GM19351 (cell line): Measurements from ENCODE around the gene ZNF646.

ENCODE experiments used
- ATAC-seq: cut with Tn5 transposase; IDR thresholded peaks from one replicate; pipeline ENCODE4 v1.9.1; 2021; ENCODE audit warnings: mild to moderate bottlenecking, moderate library complexity; ENCODE audit not compliant: unreplicated experiment

Gene ZNF646, protein sequence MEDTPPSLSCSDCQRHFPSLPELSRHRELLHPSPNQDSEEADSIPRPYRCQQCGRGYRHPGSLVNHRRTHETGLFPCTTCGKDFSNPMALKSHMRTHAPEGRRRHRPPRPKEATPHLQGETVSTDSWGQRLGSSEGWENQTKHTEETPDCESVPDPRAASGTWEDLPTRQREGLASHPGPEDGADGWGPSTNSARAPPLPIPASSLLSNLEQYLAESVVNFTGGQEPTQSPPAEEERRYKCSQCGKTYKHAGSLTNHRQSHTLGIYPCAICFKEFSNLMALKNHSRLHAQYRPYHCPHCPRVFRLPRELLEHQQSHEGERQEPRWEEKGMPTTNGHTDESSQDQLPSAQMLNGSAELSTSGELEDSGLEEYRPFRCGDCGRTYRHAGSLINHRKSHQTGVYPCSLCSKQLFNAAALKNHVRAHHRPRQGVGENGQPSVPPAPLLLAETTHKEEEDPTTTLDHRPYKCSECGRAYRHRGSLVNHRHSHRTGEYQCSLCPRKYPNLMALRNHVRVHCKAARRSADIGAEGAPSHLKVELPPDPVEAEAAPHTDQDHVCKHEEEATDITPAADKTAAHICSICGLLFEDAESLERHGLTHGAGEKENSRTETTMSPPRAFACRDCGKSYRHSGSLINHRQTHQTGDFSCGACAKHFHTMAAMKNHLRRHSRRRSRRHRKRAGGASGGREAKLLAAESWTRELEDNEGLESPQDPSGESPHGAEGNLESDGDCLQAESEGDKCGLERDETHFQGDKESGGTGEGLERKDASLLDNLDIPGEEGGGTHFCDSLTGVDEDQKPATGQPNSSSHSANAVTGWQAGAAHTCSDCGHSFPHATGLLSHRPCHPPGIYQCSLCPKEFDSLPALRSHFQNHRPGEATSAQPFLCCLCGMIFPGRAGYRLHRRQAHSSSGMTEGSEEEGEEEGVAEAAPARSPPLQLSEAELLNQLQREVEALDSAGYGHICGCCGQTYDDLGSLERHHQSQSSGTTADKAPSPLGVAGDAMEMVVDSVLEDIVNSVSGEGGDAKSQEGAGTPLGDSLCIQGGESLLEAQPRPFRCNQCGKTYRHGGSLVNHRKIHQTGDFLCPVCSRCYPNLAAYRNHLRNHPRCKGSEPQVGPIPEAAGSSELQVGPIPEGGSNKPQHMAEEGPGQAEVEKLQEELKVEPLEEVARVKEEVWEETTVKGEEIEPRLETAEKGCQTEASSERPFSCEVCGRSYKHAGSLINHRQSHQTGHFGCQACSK (N-terminal part only)

DNA sequence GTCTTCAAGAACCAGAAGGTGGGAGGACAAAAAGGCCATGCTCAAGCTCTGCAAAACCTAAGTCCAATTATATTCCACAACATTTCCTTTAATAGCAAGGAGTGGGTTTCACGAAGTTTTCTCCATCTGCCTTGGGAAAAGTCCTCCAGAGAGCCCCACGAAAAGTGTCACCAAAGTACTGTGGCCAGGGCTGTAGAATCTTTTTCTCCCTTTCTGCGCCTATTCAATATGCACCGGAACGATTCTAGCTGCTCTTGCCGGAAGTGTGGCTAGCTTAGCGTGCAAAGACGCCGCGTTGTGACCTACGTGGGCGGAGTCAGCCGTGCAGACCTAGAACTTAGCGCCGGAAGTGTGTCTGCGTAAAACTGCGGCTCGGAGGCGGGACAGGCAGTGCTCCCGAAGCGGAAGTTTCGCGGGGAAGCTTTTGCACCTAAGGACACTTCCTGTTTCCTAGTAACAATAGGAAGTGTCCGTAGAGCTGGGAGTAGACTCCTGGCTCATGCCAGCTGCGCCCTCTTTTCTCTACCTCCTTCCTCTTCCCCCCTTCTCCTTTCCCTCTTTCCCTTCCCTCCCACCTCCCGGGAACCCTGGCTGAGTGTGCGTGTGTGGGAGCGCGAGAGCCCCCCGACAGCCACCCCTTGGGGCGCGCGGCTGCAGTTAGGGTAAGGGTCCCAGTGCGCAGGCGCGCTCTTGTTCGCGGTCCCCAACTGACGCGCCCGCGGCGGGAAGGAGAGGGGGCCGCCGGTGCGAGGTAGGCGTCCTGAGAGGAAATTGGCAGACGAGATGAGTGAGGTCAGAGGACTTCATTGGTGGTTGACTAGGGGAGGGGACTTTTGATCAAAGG is at the start of gene ZNF646, which contains the start of gene ZNF668:
Gene ZNF646, plus strand, starts transcription at position 453 of the 844 bp plus-strand sequence. CDS start 1,903 bp downstream, outside the sequence.
Gene ZNF668, minus strand, starts transcription at position 271 of the 844 bp plus-strand sequence. CDS start 9,781 bp downstream, outside the sequence.
- peak; percentile 72 for ATAC-seq

DNA sequence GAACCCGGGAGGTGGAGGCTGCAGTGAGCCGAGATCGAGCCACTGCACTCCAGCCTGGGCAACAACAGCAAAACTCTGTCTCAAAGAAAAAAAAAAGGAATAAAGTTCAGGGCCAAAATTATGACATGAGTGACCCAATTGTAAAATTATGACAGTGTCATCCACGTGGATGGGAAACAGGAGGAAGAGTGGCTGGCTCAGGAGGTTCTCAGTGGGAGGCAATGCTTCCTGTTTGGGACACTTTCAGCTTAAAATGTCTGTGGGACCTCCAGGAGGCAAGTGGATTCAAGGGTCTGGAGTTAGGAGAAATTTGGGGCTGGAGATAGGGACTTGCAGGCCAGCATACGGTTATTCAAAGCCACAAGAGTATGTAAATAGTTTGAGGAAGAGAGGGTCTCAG is 48.9 kb upstream of the ZNF646 start:
- no peak for ATAC-seq

DNA sequence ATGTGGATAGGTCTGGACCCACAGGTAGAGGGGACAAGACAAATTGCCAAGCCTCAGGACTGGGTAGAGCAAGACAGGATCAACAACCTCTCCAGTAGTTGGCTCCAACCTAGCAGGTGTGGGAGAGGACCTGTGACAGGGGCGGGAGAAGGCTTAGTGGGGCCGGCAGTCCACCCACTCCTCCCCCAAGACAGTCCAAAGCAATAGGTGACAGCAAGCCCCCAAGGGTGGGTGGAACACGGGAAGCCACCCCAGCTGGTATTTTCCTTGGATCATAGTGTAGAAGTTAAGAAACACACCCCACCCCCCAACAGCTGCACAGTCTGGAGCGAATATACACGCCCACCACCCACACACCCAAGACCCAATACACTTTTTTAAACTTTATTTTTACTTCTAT is 45.0 kb upstream of the ZNF646 start:
- ATAC-seq = no peak

DNA sequence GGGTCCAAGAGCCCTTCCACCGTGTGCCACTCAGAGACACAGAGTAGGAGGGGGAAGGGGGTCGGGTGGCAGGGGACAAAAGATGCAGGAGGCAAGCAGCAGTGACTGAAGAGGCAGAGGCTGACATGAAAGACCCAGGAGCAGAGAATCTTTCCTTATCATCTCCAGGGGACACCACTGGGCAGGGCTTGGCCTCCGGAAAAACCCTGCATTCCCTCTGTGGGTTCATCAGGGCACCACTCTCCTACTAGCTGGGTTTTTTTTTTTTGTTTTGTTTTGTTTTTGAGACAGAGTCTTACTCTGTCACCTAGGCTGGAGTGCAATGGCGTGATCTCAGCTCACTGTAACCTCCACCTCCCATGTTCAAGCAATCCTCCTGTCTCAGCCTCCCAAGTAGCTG is 42.9 kb upstream of the ZNF646 start:
- no peak for ATAC-seq

DNA sequence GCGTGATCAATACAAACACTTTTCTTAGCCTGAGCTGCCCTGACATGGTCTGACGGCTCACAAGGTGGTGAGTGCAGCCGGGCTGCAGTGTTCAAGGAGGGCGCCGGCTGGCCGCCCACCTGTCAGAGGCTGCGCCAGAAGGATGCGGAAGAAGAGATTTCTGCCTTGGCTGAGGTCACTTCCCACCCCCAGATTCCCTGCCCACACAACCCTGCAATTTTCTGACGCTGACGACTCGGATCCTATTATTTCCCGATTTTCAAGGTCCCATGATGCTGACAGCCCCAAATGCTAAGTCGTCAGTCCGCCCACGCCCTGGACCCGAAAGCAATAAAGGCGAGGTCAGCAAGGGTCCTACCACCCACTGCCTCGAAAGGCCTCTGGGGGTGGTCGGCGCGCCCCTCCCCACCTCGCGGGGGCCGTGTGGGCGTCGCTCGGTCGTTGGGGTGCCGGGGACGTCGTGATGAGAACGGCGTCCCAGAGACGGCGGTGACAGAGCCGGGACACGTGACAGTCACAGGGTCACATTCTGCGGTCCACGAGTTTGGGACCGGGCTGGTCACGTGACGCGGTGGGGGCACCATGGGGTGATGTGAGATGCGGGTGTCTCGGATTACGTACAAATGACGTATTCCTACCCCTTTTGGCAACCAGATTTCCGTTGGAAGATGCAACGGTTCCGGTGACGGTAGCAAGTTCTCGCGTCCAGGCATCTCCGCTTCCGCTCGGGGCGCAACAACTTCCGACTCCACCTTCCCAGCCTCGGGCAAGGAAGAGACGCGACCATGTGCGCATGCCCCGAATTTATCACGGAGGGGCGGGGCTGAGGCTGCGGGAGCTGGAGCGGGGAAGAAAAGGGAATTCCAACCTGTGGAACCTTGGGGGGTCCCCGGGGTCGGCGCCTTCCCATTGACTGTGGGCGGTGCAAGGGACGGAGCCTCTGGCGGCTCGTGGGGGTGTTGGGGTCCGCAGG is 41.2 kb upstream of the ZNF646 start, which contains the start of gene STX4:
Gene STX4, plus strand, starts transcription at position 823 of the 973 bp plus-strand sequence. CDS start 248 bp downstream, outside the sequence.
- ATAC-seq = peak; percentile 76

DNA sequence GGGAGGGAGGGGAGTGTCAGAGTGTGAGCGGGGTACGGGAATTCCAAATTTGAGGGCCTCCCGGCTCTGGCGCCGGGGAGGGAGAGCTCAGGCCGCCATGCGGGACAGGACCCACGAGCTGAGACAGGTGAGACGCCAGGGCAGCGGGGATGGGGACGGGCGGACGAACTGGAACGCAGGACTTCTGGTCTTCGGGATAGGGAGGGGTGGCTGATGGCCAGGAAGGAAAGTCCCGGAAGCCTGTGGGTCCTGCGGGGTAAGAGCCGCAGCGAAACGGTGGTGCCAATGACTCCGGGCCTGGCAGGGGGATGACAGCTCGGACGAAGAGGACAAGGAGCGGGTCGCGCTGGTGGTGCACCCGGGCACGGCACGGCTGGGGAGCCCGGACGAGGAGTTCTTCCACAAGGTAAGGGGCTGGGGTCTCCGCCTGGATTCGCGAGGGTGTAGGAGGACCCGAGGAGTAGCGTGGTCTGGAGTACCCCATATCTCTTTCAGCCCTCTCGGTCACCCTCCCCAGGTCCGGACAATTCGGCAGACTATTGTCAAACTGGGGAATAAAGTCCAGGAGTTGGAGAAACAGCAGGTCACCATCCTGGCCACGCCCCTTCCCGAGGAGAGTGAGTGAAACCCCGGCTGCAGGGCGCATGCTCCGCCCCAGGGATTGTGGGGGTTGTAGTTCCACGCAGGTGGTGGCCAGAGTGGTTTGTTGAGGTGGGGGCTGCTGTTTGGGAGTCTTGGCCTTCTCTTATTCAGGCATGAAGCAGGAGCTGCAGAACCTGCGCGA is 40.3 kb upstream of the ZNF646 start:
- ATAC-seq = peak; percentile 48

DNA sequence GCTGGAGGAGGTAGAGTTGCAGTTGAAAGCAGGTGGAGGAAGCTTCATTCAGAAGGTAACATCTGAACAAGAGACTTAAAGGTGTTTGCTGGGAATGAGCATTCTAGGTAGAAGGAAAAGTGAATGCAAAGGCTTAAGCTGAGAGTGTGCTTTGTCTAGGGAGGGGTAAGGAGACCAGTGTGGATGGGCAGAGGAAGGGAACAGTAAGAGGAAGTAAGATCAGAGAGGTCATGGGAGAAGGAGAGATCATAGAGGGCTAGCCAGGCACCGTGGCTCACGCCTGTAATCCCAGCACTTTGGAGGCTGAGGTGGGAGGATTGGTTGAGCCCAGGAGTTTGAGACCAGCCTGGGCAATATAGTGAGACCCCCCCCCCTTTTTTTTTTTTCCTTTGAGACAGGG is 37.5 kb upstream of the ZNF646 start:
- ATAC-seq = no peak

DNA sequence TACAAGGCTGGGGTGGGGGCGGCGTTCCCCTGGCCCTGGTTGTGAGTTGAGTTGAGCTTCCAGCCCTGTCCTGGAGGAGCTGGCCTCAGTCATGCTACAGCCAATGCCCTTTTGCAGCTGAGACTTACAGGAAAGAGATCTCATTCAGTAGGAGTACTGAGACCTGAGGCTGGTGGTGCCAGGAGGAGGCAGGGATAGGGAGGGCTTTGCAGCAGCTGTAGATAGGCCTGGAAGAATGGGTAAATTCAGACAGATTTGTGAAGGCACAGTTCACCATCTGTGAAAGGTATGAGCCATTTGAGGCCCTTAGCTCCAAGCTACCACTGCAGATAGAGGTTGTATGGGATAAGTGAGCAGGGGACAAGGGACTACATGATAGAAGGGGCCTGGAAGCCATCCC is 35.2 kb upstream of the ZNF646 start:
- ATAC-seq = no peak

DNA sequence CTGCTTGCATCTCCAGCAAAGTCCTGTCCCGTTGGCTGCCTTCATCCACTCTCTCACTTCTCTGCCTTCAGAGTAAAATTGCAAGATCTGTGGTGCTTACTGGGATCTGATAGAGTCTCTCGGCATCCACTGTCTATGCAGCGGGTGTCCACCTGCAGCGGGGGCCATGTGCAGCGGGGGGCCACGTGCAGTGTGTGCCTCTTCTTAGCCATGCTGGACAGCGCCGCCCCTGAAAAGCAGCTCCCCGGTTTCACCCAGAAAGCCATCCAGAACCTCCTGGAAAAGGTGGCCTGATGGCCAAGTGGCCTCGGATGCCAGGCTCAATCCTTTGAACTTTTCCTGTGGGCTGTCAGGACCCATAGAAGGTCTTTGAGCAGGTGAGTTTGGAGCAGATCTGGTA is 31.4 kb upstream of the ZNF646 start:
- no peak for ATAC-seq

DNA sequence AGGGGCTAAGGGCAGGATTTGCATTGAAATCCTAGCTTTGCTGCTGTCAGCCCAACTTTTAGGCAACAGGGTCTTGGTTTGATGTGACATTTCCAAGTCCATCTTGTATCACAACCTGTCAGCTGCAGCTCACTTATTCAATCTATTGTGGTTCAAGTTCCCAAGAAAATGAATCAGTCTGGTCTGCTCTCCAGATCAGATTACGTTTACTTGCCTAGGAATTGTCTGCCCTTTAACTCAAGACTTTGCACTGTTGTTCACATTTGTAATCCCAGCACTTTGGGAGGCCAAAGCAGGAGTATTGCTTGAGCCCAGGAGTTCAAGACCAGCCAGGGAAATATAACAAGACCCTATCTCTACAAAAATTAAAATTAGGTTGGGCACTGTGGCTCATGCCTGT is 30.9 kb upstream of the ZNF646 start:
- no peak for ATAC-seq

DNA sequence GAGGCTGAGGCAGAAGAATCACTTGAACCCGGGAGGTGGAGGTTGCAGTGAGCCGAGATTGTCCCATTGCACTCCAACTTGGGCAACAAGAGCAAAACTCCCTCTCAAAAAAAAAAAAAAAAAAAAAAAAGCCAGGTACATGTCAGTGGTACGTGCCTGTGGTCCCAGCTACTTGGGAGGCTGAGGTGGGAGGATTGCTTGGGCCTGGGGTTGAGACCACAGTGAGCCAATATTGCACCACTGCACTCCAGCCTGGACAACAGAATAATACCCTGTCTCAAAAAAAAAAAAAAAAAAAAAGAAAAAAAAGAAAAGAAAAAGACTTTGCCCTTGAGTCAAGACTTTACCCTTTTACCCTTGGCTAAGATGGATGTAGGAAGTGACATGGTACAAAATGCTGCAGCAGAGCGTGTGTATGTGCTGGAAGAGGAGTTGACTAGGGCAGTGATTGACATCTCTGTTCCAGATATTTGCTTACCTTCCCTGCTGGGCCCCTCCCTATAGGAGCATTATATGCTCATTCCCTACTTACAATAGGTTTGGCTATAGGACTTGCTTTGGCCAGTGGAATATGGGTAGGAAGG is 30.2 kb upstream of the ZNF646 start:
- ATAC-seq = no peak

DNA sequence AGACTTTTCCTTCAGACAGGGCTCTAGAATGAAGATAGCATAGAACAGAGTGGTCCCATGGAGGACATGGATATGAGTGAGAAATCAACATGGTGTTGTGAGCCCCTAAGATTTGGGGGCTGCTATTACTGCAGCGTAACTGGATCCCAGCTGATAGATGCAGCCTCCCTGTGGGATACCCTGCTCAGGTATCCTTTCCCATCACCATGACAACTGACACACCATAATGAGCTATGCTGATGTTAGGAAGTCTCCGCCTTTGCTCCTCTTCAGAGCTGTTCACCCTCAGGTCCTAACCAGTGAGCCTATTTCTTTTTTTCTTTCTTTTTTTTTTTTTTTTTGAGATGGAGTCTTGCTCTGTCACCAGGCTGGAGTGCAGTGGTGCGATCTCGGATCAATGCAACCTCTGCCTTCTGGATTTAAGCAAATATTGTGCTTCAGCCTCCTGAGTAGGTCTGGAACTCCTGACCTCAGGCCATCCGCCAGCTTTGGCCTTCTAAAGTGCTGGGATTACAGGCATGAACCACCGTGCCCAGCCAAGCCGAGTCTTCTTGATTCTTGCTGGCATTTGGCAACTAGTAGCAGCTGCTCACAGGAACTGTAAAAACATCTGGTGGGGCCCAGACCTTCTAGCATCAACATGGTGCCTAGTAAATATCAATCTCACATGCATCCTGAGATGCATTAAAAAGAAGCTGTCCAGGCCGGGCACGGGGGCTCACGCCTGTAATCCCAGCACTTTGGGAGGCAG is 23.8 kb upstream of the ZNF646 start:
- no peak for ATAC-seq

DNA sequence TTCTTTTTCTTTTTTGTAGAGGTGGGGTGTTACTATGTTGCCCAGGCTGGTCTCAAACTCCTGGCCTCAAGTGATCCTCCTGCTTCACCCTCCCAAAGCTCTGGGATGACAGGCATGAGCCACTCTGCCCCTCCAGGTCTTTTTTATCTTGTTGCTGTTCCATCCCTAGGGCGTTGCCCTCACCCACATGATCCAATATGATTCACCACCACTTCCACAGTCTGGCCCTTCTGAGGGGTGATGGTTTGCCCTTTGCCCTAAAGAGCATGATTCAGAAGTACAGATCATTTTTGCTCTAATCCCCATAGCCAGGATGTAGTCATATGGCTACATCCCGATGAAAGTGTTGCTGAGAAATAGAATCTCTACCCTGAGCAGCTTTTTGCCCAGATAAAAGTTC is 22.1 kb upstream of the ZNF646 start:
- ATAC-seq = no peak

DNA sequence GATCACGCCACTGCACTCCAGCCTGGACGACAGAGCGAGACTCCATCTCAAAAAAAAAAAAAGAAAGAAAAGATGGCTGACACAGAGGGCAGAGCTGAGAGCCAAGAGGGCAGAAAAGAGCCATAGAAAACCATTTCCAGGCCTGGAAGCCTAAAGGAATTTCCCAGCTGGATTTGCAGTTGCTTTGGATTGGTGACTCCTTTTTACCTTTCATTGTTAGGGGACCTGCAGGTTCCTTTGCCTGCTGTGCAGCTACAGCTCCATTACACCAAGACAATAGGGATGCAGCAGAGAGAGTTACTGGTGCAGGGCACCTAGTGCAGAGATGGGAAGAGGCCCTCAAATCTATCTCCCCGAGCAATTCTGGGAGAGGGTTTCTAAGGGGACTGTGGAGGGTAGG is 18.6 kb upstream of the ZNF646 start:
- no peak for ATAC-seq

DNA sequence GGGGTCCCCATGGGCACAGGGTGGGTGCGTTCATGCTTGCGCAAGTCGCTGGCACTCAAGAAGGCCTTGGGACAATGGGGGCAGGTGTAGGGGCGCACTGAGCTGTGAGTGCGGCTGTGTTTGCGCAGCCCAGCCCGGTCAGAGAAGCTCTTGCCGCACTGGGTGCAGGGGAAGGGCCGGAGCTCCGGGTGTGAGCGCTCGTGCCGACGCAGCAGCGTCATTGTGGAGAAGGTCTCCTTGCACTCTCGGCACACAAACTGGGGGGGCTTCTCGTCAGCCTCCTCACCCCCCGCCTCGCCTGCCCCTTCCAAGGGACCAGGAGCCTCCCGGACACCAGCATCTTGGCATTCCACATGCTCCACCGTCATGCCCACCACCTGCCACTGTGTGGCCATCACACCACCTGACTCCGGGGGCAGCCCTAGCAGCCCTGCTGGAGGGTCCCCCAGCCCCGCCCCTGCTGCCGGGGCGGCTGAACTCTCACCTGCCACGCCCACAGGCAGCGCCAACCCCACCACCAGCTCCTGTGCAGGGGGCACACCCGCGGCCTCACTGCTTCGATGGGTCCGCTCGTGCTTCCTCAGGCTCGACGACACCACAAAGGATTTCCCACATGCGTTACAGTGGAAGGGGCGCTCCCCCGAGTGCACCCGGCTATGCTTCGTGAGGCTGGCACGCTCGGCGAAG is 13.0 kb upstream of the ZNF646 start:
- no peak for ATAC-seq

DNA sequence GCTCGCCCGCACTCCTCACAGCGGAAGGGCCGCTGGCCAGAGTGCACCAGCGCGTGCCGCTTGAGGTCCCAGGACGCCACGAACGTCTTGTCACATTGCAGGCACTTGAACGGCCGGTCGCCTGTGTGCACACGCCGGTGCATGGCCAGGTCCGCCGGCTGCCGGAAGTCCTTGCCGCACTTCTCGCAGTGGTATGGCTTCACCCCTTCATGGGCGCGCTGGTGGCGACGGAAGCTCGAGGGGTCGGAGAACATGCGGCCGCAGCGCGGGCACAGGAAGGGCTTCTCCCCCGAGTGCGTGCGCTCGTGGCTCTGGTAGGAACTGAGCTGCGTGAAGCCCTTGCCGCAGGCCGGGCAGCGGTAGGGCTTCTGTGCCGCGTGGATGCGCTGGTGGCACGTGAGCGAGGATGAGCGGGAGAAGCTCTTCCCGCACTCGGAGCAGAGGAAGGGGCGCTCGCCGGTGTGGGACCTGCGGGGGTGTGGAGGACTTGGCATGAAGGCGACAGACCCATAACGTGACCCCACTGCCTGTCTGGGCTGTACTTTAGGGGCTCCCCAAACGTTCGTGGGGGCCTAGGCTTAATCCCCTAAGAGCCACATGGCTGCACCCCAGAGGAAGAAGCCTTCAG is 12.3 kb upstream of the ZNF646 start:
- ATAC-seq = no peak
